ENCODE measurements around the gene NMRK1. TPM values are rescaled to one million over a fixed set of nuclear protein-coding genes. Genes with fewer than 3 reads are reported as not detected.

The NMRK1 gene
- polyA plus RNA-seq, 1 donor (not counting 4 experiments of a cell fraction or from before 2014, with no cell fraction given): 24.7 TPM

GRCh38 chr9:75085640-75086039, 2.3 kb downstream of the NMRK1 start:
- DNase-seq (ENCODE audit: low read depth, low spot score) (peak; percentile 68), FAIRE-seq (peak; percentile 44)
- H4K20me1 ChIP-seq (ENCODE audit: control insufficient read depth, extremely low read depth, insufficient read depth, low read length): no peaks in the 10 kb centered on the region
- H3K27me3 ChIP-seq (ENCODE audit: control insufficient read depth, extremely low read depth, insufficient read depth, low read length): no peaks in the 10 kb centered on the region
- no peaks in the 10 kb centered on the region for H3K9me1 ChIP-seq (ENCODE audit: control insufficient read depth, extremely low read depth, insufficient read depth, low read length)
- dilution Hi-C loops (cut with MboI; ENCODE audit: extremely low pct_ligation_motif_present, low sequenced_read_pairs): no loop called here
- peaks cover 23% of the 10 kb centered on the region for H3K79me2 ChIP-seq (ENCODE audit: control insufficient read depth, insufficient read depth, low read length)
- H3K4me2 ChIP-seq (ENCODE audit: control insufficient read depth, extremely low read depth, insufficient read depth, low read depth, low read length): peak overlapping the region; percentile 91
- H3K9me3 ChIP-seq (ENCODE audit: control insufficient read depth, low read depth, low read length): no peaks in the 10 kb centered on the region
- peak overlapping the region; percentile 91 to 92 (median 91) for H3K4me3 ChIP-seq (ENCODE audit: control insufficient read depth in 2 of 3, extremely low read depth in 1 of 3, insufficient read depth in 2 of 3, low read depth in 1 of 3, low read length in 3 of 3)
- H3K4me1 ChIP-seq (ENCODE audit: control insufficient read depth, extremely low read depth, insufficient read depth, low read length): peaks cover 45% of the 10 kb centered on the region
- H3K36me3 ChIP-seq (ENCODE audit: control insufficient read depth in 2 of 2, extremely low read depth in 1 of 2, insufficient read depth in 2 of 2, low read length in 2 of 2): peaks cover 6 to 9% of the 10 kb centered on the region in 2 experiments
- H3K9ac ChIP-seq (ENCODE audit: control insufficient read depth, extremely low read depth, insufficient read depth, low read length): peak overlapping the region; percentile 97
- peak overlapping the region; percentile 92 for H3K27ac ChIP-seq (ENCODE audit: control insufficient read depth, insufficient read depth, low read length)
- TF ChIP-seq CTCF (optimal IDR thresholded peaks at IDR 0.05 in 1 of 3, IDR thresholded peaks at IDR 0.05 in 1 of 3, conservative IDR thresholded peaks at IDR 0.05 in 1 of 3; ENCODE audit: extremely low read depth in 1 of 3, insufficient read depth in 2 of 3, low read length in 3 of 3) (no peak), EZH2 (IDR thresholded peaks at IDR 0.05; ENCODE audit: low read length) (no peak)
- H2AFZ ChIP-seq (ENCODE audit: control insufficient read depth, low read length): no peak overlapping the region

- Histone ChIP-seq H3K9me1 (ENCODE audit: control insufficient read depth, extremely low read depth, insufficient read depth, low read length) (no peaks in the 10 kb centered on the region), H3K9me3 (ENCODE audit: control insufficient read depth, low read depth, low read length) (no peaks in the 10 kb centered on the region), H3K79me2 (ENCODE audit: control insufficient read depth, insufficient read depth, low read length) (peaks cover 10% of the 10 kb centered on the region), H3K4me1 (ENCODE audit: control insufficient read depth, extremely low read depth, insufficient read depth, low read length) (peaks cover 35% of the 10 kb centered on the region), H3K27ac (ENCODE audit: control insufficient read depth, insufficient read depth, low read length) (peak overlapping the region; percentile 68), H3K27me3 (ENCODE audit: control insufficient read depth, extremely low read depth, insufficient read depth, low read length) (no peaks in the 10 kb centered on the region), H3K4me3 (ENCODE audit: control insufficient read depth in 2 of 3, extremely low read depth in 1 of 3, insufficient read depth in 2 of 3, low read depth in 1 of 3, low read length in 3 of 3) (no peak overlapping the region), H4K20me1 (ENCODE audit: control insufficient read depth, extremely low read depth, insufficient read depth, low read length) (no peaks in the 10 kb centered on the region), H3K9ac (ENCODE audit: control insufficient read depth, extremely low read depth, insufficient read depth, low read length) (no peak overlapping the region), H2AFZ (ENCODE audit: control insufficient read depth, low read length) (no peak overlapping the region), H3K4me2 (ENCODE audit: control insufficient read depth, extremely low read depth, insufficient read depth, low read depth, low read length) (peak overlapping the region; percentile 65), H3K36me3 (ENCODE audit: control insufficient read depth in 2 of 2, extremely low read depth in 1 of 2, insufficient read depth in 2 of 2, low read length in 2 of 2) (peaks cover 7 to 9% of the 10 kb centered on the region in 2 experiments)
- no peak for FAIRE-seq
- no peak for TF ChIP-seq CTCF (optimal IDR thresholded peaks at IDR 0.05 in 1 of 3, IDR thresholded peaks at IDR 0.05 in 1 of 3, conservative IDR thresholded peaks at IDR 0.05 in 1 of 3; ENCODE audit: extremely low read depth in 1 of 3, insufficient read depth in 2 of 3, low read length in 3 of 3)
- TF ChIP-seq EZH2 (IDR thresholded peaks at IDR 0.05; ENCODE audit: low read length): no peak
- DNase-seq (ENCODE audit: low read depth, low spot score): no peak
- dilution Hi-C loops (cut with MboI; ENCODE audit: extremely low pct_ligation_motif_present, low sequenced_read_pairs): no loop called here
Observed at GRCh38 chr9:75084081-75084672, 3.8 kb downstream of the NMRK1 start.

Measured in keratinocyte (primary cell).